PC-3 (cell line): ENCODE data around the gene NCAPD2. TPM values are rescaled to one million over a fixed set of nuclear protein-coding genes. Genes with fewer than 3 reads are reported as not detected.

Experiments used
- ATAC-seq: fragments of 200-7000 bp; cut with Tn5 transposase; 2 replicates; pipeline ENCODE4 v1.9.1; 2020; ENCODE audit warnings: mild to moderate bottlenecking, moderate library complexity
- BruUV-seq: library from RNA; stranded (reverse); fragments of 400-500 nt; replicated peaks from 2 replicates; lab custom pipeline; 2021; lab: Mats Ljungman, UMichigan
- CTCF ChIA-PET: fragments of 300-600 bp; sonication (Branson Sonifier 250); formaldehyde crosslinking; loops from one replicate; lab custom pipeline; 2022; ENCODE audit warnings: antibody characterized with exemption; lab: Charles Lee
- POLR2A ChIA-PET: fragments of 300-600 bp; sonication (Branson Sonifier 250); formaldehyde crosslinking; loops from one replicate; lab custom pipeline; 2022; ENCODE audit warnings: antibody characterized with exemption; ENCODE audit not compliant: unreplicated experiment; lab: Charles Lee
- DNase-seq: peaks from one replicate; pipeline ENCODE4 v3.0.0-alpha.2; 2015
- H2AFZ ChIP-seq: fragments of 300-600 bp; sonication (generic); 2 replicates; pipeline ENCODE4 v1.6.0; 2016; ENCODE audit warnings: antibody characterized with exemption, low read length
- H3F3A ChIP-seq: fragments of 300-600 bp; sonication (generic); one replicate; pipeline ENCODE4 v1.6.0; 2017; ENCODE audit warnings: antibody characterized with exemption, low read length, control low read depth, mild to moderate bottlenecking; ENCODE audit not compliant: unreplicated experiment
- H3K27ac ChIP-seq: fragments of 300-600 bp; sonication (generic); 2 replicates; pipeline ENCODE4 v1.5.1; 2016; ENCODE audit warnings: mild to moderate bottlenecking, low read length
- H3K27me3 ChIP-seq: fragments of 300-600 bp; sonication (generic); 2 replicates; pipeline ENCODE4 v1.6.1; 2016; ENCODE audit warnings: low read length, mixed read lengths
- H3K36me3 ChIP-seq: fragments of 300-600 bp; sonication (generic); 2 replicates; pipeline ENCODE4 v1.6.1; 2016; ENCODE audit warnings: low read depth, mixed run types, low read length, mixed read lengths
- H3K4me1 ChIP-seq: fragments of 300-600 bp; sonication (generic); 2 replicates; pipeline ENCODE4 v1.5.1; 2016; ENCODE audit warnings: low read length; ENCODE audit not compliant: insufficient read depth
- H3K4me2 ChIP-seq: fragments of 300-600 bp; sonication (generic); 2 replicates; pipeline ENCODE4 v1.6.0; 2016; ENCODE audit warnings: low read length
- H3K4me3 ChIP-seq: fragments of 300-600 bp; sonication (generic); 2 replicates; pipeline ENCODE4 v1.5.1; 2016; ENCODE audit warnings: mild to moderate bottlenecking, low read length, mixed read lengths
- H3K79me2 ChIP-seq: fragments of 300-600 bp; sonication (generic); 2 replicates; pipeline ENCODE4 v1.6.1; 2017; ENCODE audit warnings: low read length, mixed read lengths
- H3K9ac ChIP-seq: fragments of 300-600 bp; sonication (generic); 2 replicates; pipeline ENCODE4 v1.6.0; 2016; ENCODE audit warnings: mild to moderate bottlenecking, low read length
- H3K9me2 ChIP-seq: fragments of 300-600 bp; sonication (generic); replicated peaks from 2 replicates; pipeline ENCODE4 v1.6.1; 2016; ENCODE audit warnings: mixed run types, low read length, mixed read lengths
- H3K9me3 ChIP-seq: fragments of 300-600 bp; sonication (generic); 2 replicates; pipeline ENCODE4 v1.6.1; 2016; ENCODE audit warnings: low read length, mixed read lengths
- H4K20me1 ChIP-seq: fragments of 300-600 bp; sonication (generic); 2 replicates; pipeline ENCODE4 v1.6.1; 2016; ENCODE audit warnings: low read length, mixed read lengths
- CTCF ChIP-seq: fragments of 300-600 bp; sonication (generic); conservative IDR thresholded peaks from 2 replicates; pipeline ENCODE4 v1.5.1; 2017; ENCODE audit warnings: antibody characterized with exemption, low read depth, mild to moderate bottlenecking, low read length
- EZH2 ChIP-seq: fragments of 300-600 bp; sonication (generic); IDR thresholded peaks from one replicate; pipeline ENCODE4 v1.6.1; 2017; ENCODE audit warnings: antibody characterized with exemption, mild to moderate bottlenecking, low read length; ENCODE audit not compliant: unreplicated experiment
- EZH2phosphoT487 ChIP-seq: fragments of 300-600 bp; sonication (generic); IDR thresholded peaks from 2 replicates; pipeline ENCODE4 v1.6.1; 2018; ENCODE audit warnings: mild to moderate bottlenecking, antibody characterized with exemption, low read length, borderline replicate concordance
- intact Hi-C: fragments of 100-400 bp; cut with micrococcal nuclease; formaldehyde crosslinking; loops from 2 replicates; pipeline ENCODE4 v1.9.0; 2023
- total RNA-seq: library from RNA; depleted of rRNA; stranded (reverse); fragments of >200 nt; gene quantifications from 2 replicates; pipeline ENCODE4 v1.2.3, GENCODE V29; 2014

The NCAPD2 gene
- total RNA-seq, 1 experiment from 2014 or later = 105 TPM

GRCh38 chr12:6550294-6551062 is 56.6 kb downstream of the NCAPD2 start:
- Histone ChIP-seq H3F3A (no peaks in the 10 kb centered on the region), H2AFZ (no peak overlapping the region), H3K4me1 (peaks cover 19% of the 10 kb centered on the region), H3K27me3 (no peaks in the 10 kb centered on the region), H3K9me3 (no peaks in the 10 kb centered on the region), H3K36me3 (no peaks in the 10 kb centered on the region), H3K27ac (no peak overlapping the region), H3K79me2 (no peaks in the 10 kb centered on the region), H3K4me2 (no peak overlapping the region), H3K4me3 (no peak overlapping the region), H4K20me1 (no peaks in the 10 kb centered on the region), H3K9ac (no peak overlapping the region), H3K9me2 (no peaks in the 10 kb centered on the region)
- TF ChIP-seq CTCF = no peak
- no peak for TF ChIP-seq EZH2
- TF ChIP-seq EZH2phosphoT487 = no peak
- CTCF ChIA-PET = no interaction called here
- DNase-seq (no peak), ATAC-seq (no peak)
- POLR2A ChIA-PET = no interaction called here
- no TSS peak for BruUV-seq
- intact Hi-C loops = no loop called here

DNA sequence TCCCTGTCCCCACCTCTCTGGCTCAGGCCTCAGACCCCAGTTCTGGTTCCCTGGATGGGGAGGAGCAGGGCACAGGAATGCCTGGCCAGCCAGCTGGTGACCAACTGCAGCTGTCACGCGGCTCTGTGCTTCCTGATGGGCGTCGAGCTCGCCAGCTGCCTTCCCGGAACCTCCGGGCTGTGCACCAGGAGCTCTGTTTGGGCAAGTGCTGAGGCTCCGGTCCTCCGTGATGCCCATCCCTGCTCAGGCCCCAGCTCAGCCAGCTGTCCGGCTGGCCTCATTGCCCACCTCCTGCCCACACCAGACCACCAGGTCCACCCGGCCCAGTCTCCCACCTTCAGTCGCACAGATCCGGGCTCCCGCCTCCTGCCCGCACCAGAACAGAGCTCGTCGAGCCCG is 57.2 kb downstream of the NCAPD2 start:
- Histone ChIP-seq H3K4me2 (no peak overlapping the region), H3K9me2 (no peaks in the 10 kb centered on the region), H3K9ac (no peak overlapping the region), H2AFZ (no peak overlapping the region), H3K36me3 (no peaks in the 10 kb centered on the region), H3K27me3 (no peaks in the 10 kb centered on the region), H3K4me1 (peaks cover 19% of the 10 kb centered on the region), H3K79me2 (no peaks in the 10 kb centered on the region), H4K20me1 (no peaks in the 10 kb centered on the region), H3K9me3 (no peaks in the 10 kb centered on the region), H3K4me3 (no peak overlapping the region), H3F3A (no peaks in the 10 kb centered on the region), H3K27ac (no peak overlapping the region)
- intact Hi-C loops = no loop called here
- no peak for ATAC-seq
- TF ChIP-seq EZH2 (no peak), EZH2phosphoT487 (no peak), CTCF (no peak)
- ChIA-PET CTCF (no interaction called here), POLR2A (no interaction called here)
- DNase-seq = no peak
- no TSS peak for BruUV-seq

DNA sequence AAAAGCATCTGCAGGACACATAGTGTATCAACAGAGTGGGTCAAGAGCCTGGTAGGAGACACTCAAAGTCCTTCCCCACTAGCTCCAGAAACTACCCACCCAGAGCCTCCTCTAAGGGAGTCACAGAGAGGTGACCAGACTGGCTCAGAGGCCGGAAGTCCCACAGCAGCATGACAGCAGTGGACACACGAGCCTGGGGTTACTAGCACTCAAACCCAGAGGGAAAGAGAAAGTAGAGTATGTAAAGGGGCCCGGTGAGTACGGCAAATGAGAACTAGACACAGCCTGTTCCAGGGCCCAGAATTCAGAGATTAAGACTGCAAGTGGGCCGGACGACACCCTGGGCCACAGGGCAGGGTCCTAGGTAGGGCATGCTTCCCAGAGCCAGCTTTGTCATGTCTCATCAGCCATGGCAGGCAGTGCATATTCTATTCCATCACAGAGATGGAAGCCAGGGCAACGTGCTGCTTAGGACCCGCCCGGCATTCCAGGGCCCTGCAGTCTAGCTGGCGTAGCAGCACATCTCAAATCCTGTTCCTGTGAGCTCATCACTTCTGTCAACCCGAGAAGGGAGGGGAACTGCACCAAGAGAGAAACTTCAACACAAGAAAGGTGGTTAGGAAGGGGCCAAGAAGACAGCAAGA is 57.7 kb downstream of the NCAPD2 start:
- no peak overlapping the region for H3K4me2 ChIP-seq
- intact Hi-C loops = no loop called here
- TF ChIP-seq EZH2 (no peak), EZH2phosphoT487 (no peak), CTCF (no peak)
- H2AFZ ChIP-seq = no peak overlapping the region
- ATAC-seq (peak; percentile 56), DNase-seq (no peak)
- H3K36me3 ChIP-seq = peaks cover 2% of the 10 kb centered on the region; the same call in 1 of the 2 replicates
- CTCF ChIA-PET = interaction anchor here (0.6 to 1.0 kb wide), 2 partner anchors 11 to 12 kb away, joined by 3 to 8 read pairs; no protein-coding TSS in a partner anchor
- no peaks in the 10 kb centered on the region for H3K27me3 ChIP-seq
- H3K4me3 ChIP-seq = no peak overlapping the region
- H3K9me3 ChIP-seq = no peaks in the 10 kb centered on the region
- POLR2A ChIA-PET = no interaction called here
- no peaks in the 10 kb centered on the region for H3K9me2 ChIP-seq
- H3K9ac ChIP-seq = no peak overlapping the region
- BruUV-seq = no TSS peak
- H3K4me1 ChIP-seq = peaks cover 19% of the 10 kb centered on the region
- H4K20me1 ChIP-seq = no peaks in the 10 kb centered on the region
- no peak overlapping the region for H3K27ac ChIP-seq
- H3F3A ChIP-seq = no peaks in the 10 kb centered on the region
- H3K79me2 ChIP-seq = no peaks in the 10 kb centered on the region
